ENCODE data around the gene MUCL3. TPM values are rescaled to one million over a fixed set of nuclear protein-coding genes. Genes with fewer than 3 reads are reported as not detected.

Gene MUCL3
- total RNA-seq, 1 donor from 2014 or later, result not detected

GRCh38 chr6:30931969-30932645 is 8.7 kb upstream of the MUCL3 start, which contains the start of gene SFTA2:
Gene SFTA2, minus strand, starts transcription at chr6:30932170. Its CDS starts 74 bp downstream, at chr6:30932096.
- H3K27me3 Mint-ChIP-seq (ENCODE audit: low read depth, unreplicated experiment), result peaks cover 26% of the 10 kb centered on the region
- FAIRE-seq, result no peak
- TF ChIP-seq CTCF (IDR thresholded peaks at IDR 0.05; ENCODE audit: insufficient read depth, low read depth, low read length) (no peak), EZH2 (IDR thresholded peaks at IDR 0.05; ENCODE audit: insufficient read depth, low read length) (no peak)
- Histone ChIP-seq H3K27ac (ENCODE audit: low read depth, low read length) (no peak within 1 kb of the TSS), H3K9me3 (ENCODE audit: insufficient read depth, low read depth, low read length) (peaks cover 5% of the 10 kb centered on the region), H3K4me1 (ENCODE audit: insufficient read depth, low read length) (no peaks in the 10 kb centered on the region), H3K79me2 (ENCODE audit: insufficient read depth, low read length) (no peaks in the 10 kb centered on the region), H3K9ac (ENCODE audit: low read length) (no peak within 1 kb of the TSS), H3K27me3 (ENCODE audit: insufficient read depth, low read length) (no peaks in the 10 kb centered on the region), H3K36me3 (ENCODE audit: insufficient read depth, low read length) (no peaks in the 10 kb centered on the region), H3K4me2 (ENCODE audit: low read length) (no peak within 1 kb of the TSS), H2AFZ (ENCODE audit: low read depth, low read length) (no peak within 1 kb of the TSS), H4K20me1 (ENCODE audit: insufficient read depth, low read length) (no peaks in the 10 kb centered on the region), H3K4me3 (ENCODE audit: insufficient read depth, low read depth, low read length) (no peak within 1 kb of the TSS)
- H3K4me3 Mint-ChIP-seq (ENCODE audit: unreplicated experiment), result no peak within 1 kb of the TSS
- peaks cover 12% of the 10 kb centered on the region for H3K36me3 Mint-ChIP-seq (ENCODE audit: low read depth, unreplicated experiment)
- peaks cover 4% of the 10 kb centered on the region for H3K9me3 Mint-ChIP-seq (ENCODE audit: unreplicated experiment)
- no peaks in the 10 kb centered on the region for H3K4me1 Mint-ChIP-seq (ENCODE audit: low read depth, unreplicated experiment)
- DNase-seq (ENCODE audit: low read depth), result no peak
- H3K27ac Mint-ChIP-seq (ENCODE audit: unreplicated experiment), result no peak within 1 kb of the TSS

- Histone ChIP-seq H3K4me2 (ENCODE audit: low read length) (no peak overlapping the region), H3K9ac (ENCODE audit: low read length) (no peak overlapping the region), H3K27me3 (ENCODE audit: insufficient read depth, low read length) (no peaks in the 10 kb centered on the region), H4K20me1 (ENCODE audit: insufficient read depth, low read length) (no peaks in the 10 kb centered on the region), H3K27ac (ENCODE audit: low read depth, low read length) (no peak overlapping the region), H2AFZ (ENCODE audit: low read depth, low read length) (no peak overlapping the region), H3K9me3 (ENCODE audit: insufficient read depth, low read depth, low read length) (peaks cover 5% of the 10 kb centered on the region), H3K36me3 (ENCODE audit: insufficient read depth, low read length) (no peaks in the 10 kb centered on the region), H3K79me2 (ENCODE audit: insufficient read depth, low read length) (no peaks in the 10 kb centered on the region), H3K4me3 (ENCODE audit: insufficient read depth, low read depth, low read length) (no peak overlapping the region), H3K4me1 (ENCODE audit: insufficient read depth, low read length) (no peaks in the 10 kb centered on the region)
- TF ChIP-seq CTCF (IDR thresholded peaks at IDR 0.05; ENCODE audit: insufficient read depth, low read depth, low read length) (no peak), EZH2 (IDR thresholded peaks at IDR 0.05; ENCODE audit: insufficient read depth, low read length) (no peak)
- peaks cover 28% of the 10 kb centered on the region for H3K27me3 Mint-ChIP-seq (ENCODE audit: low read depth, unreplicated experiment)
- H3K9me3 Mint-ChIP-seq (ENCODE audit: unreplicated experiment), result peaks cover 4% of the 10 kb centered on the region
- DNase-seq (ENCODE audit: low read depth) (no peak), FAIRE-seq (no peak)
- H3K36me3 Mint-ChIP-seq (ENCODE audit: low read depth, unreplicated experiment), result peaks cover 10% of the 10 kb centered on the region
- no peaks in the 10 kb centered on the region for H3K4me1 Mint-ChIP-seq (ENCODE audit: low read depth, unreplicated experiment)
- no peak overlapping the region for H3K4me3 Mint-ChIP-seq (ENCODE audit: unreplicated experiment)
- H3K27ac Mint-ChIP-seq (ENCODE audit: unreplicated experiment), result no peak overlapping the region
These were observed 8.0 kb upstream of the MUCL3 start for GRCh38 chr6:30932665-30933365.

- H3K9me3 ChIP-seq (ENCODE audit: insufficient read depth, low read depth, low read length), result no peaks in the 10 kb centered on the region
- H3K4me1 Mint-ChIP-seq (ENCODE audit: low read depth, unreplicated experiment), result no peaks in the 10 kb centered on the region
- H3K27ac Mint-ChIP-seq (ENCODE audit: unreplicated experiment), result no peak overlapping the region
- no peak overlapping the region for H3K4me3 Mint-ChIP-seq (ENCODE audit: unreplicated experiment)
- no peaks in the 10 kb centered on the region for H3K36me3 Mint-ChIP-seq (ENCODE audit: low read depth, unreplicated experiment)
- no peak overlapping the region for H2AFZ ChIP-seq (ENCODE audit: low read depth, low read length)
- no peaks in the 10 kb centered on the region for H3K4me1 ChIP-seq (ENCODE audit: insufficient read depth, low read length)
- no peak overlapping the region for H3K4me2 ChIP-seq (ENCODE audit: low read length)
- FAIRE-seq (no peak), DNase-seq (ENCODE audit: low read depth) (no peak)
- no peak for TF ChIP-seq CTCF (IDR thresholded peaks at IDR 0.05; ENCODE audit: insufficient read depth, low read depth, low read length)
- TF ChIP-seq EZH2 (IDR thresholded peaks at IDR 0.05; ENCODE audit: insufficient read depth, low read length), result no peak
- H3K4me3 ChIP-seq (ENCODE audit: insufficient read depth, low read depth, low read length), result no peak overlapping the region
- H3K27me3 Mint-ChIP-seq (ENCODE audit: low read depth, unreplicated experiment), result peaks cover 39% of the 10 kb centered on the region
- H3K27ac ChIP-seq (ENCODE audit: low read depth, low read length), result no peak overlapping the region
- H3K9me3 Mint-ChIP-seq (ENCODE audit: unreplicated experiment), result no peaks in the 10 kb centered on the region
- no peaks in the 10 kb centered on the region for H4K20me1 ChIP-seq (ENCODE audit: insufficient read depth, low read length)
- H3K79me2 ChIP-seq (ENCODE audit: insufficient read depth, low read length), result no peaks in the 10 kb centered on the region
- no peaks in the 10 kb centered on the region for H3K27me3 ChIP-seq (ENCODE audit: insufficient read depth, low read length)
- no peaks in the 10 kb centered on the region for H3K36me3 ChIP-seq (ENCODE audit: insufficient read depth, low read length)
- no peak overlapping the region for H3K9ac ChIP-seq (ENCODE audit: low read length)
These were observed 5.8 kb upstream of the MUCL3 start for GRCh38 chr6:30935018-30935417.

Measured in astrocyte (in vitro differentiated cells and primary cell).